Keratinocyte (primary cell): ENCODE results near the gene PARP4. TPM values are rescaled to one million over a fixed set of nuclear protein-coding genes. Genes with fewer than 3 reads are reported as not detected.
"Not testable (repeated sequence)": the region's sequence is repeated elsewhere in the genome, so short reads cannot be mapped to it uniquely, and the experiment has no call there.

Experiments
- DNase-seq: peaks from one replicate; pipeline ENCODE4 v3.0.0-alpha.2; 2011; ENCODE audit warnings: low read depth, missing footprints, low spot score
- FAIRE-seq: peaks from 2 replicates; lab custom pipeline; 2011; peaks lifted over from hg19 to GRCh38; lab: Jason Lieb, UNC
- H2AFZ ChIP-seq: 2 replicates; pipeline ENCODE4 v1.6.0; 2012; ENCODE audit warnings: low read length, control low read depth, inconsistent platforms; ENCODE audit not compliant: control insufficient read depth
- H3K27ac ChIP-seq: 2 replicates; pipeline ENCODE4 v1.5.1; 2011; ENCODE audit warnings: low read length; ENCODE audit not compliant: control insufficient read depth, insufficient read depth
- H3K27me3 ChIP-seq: 3 replicates; pipeline ENCODE4 v1.6.0; 2011; ENCODE audit warnings: low read length; ENCODE audit not compliant: control insufficient read depth, insufficient read depth; ENCODE audit errors: extremely low read depth
- H3K36me3 ChIP-seq, 2 experiments: 2 replicates in 1 of 2; 3 replicates in 1 of 2; pipeline ENCODE4 v1.5.1; 2011; ENCODE audit warnings: low read length in 2 of 2, mild to moderate bottlenecking in 1 of 2; ENCODE audit not compliant: control insufficient read depth in 2 of 2, insufficient read depth in 2 of 2; ENCODE audit errors: extremely low read depth in 1 of 2
- H3K4me1 ChIP-seq: 3 replicates; pipeline ENCODE4 v1.5.1; 2011; ENCODE audit warnings: low read length; ENCODE audit not compliant: control insufficient read depth, insufficient read depth; ENCODE audit errors: extremely low read depth
- H3K4me2 ChIP-seq: 3 replicates; pipeline ENCODE4 v1.6.0; 2011; ENCODE audit warnings: low read depth, low read length; ENCODE audit not compliant: control insufficient read depth, insufficient read depth; ENCODE audit errors: extremely low read depth
- H3K4me3 ChIP-seq, 3 experiments: fragments of 200-600 bp in 1 of 3; sonication (generic) in 1 of 3; 2 replicates in 2 of 3; 3 replicates in 1 of 3; pipeline ENCODE4 v1.5.1; 2011 to 2016; ENCODE audit warnings: low read length in 3 of 3, mild to moderate bottlenecking in 3 of 3, control low read depth in 2 of 3, inconsistent platforms in 1 of 3, low read depth in 1 of 3, mixed read lengths in 1 of 3, mixed run types in 1 of 3, moderate library complexity in 1 of 3; ENCODE audit not compliant: control insufficient read depth in 2 of 3, insufficient read depth in 2 of 3; ENCODE audit errors: extremely low read depth in 1 of 3
- H3K79me2 ChIP-seq: 2 replicates; pipeline ENCODE4 v1.6.0; 2012; ENCODE audit warnings: low read length; ENCODE audit not compliant: control insufficient read depth, insufficient read depth
- H3K9ac ChIP-seq: 3 replicates; pipeline ENCODE4 v1.6.0; 2011; ENCODE audit warnings: low read length; ENCODE audit not compliant: control insufficient read depth, insufficient read depth; ENCODE audit errors: extremely low read depth
- H3K9me1 ChIP-seq: 3 replicates; pipeline ENCODE4 v1.6.0; 2011; ENCODE audit warnings: low read length; ENCODE audit not compliant: control insufficient read depth, insufficient read depth; ENCODE audit errors: extremely low read depth
- H3K9me3 ChIP-seq: 2 replicates; pipeline ENCODE4 v1.5.1; 2012; ENCODE audit warnings: low read depth, low read length; ENCODE audit not compliant: control insufficient read depth
- H4K20me1 ChIP-seq: 3 replicates; pipeline ENCODE4 v1.6.0; 2011; ENCODE audit warnings: low read length; ENCODE audit not compliant: control insufficient read depth, insufficient read depth; ENCODE audit errors: extremely low read depth
- CTCF ChIP-seq, 3 experiments: IDR thresholded peaks in 1 of 3; conservative IDR thresholded peaks in 1 of 3; optimal IDR thresholded peaks in 1 of 3; 2 replicates in 2 of 3; 3 replicates in 1 of 3; pipeline versions ENCODE3 to v1.5.1; 2011; ENCODE audit warnings: low read length in 3 of 3, mild to moderate bottlenecking in 3 of 3, moderate library complexity in 2 of 3, control low read depth in 1 of 3, inconsistent platforms in 1 of 3; ENCODE audit not compliant: insufficient read depth in 2 of 3; ENCODE audit errors: extremely low read depth in 1 of 3
- EZH2 ChIP-seq: IDR thresholded peaks from one replicate; pipeline ENCODE4 v1.6.1; 2012; ENCODE audit warnings: inconsistent platforms, mild to moderate bottlenecking, low read length, moderate library complexity
- dilution Hi-C: fragments of 300-500 bp; cut with MboI; formaldehyde crosslinking; loops from one replicate; pipeline ENCODE4 v1.7.0; 2020; ENCODE audit warnings: low sequenced_read_pairs; ENCODE audit not compliant: extremely low pct_ligation_motif_present
- polyA plus RNA-seq, 5 experiments: library from polyadenylated mRNA; depleted of rRNA in 3 of 5; stranded (reverse) in 3 of 5; stranded (forward) in 1 of 5; unstranded in 1 of 5; fragments of >200 nt; gene quantifications; 1 replicate in 1 of 5; 2 replicates in 3 of 5; 3 replicates in 1 of 5; pipeline versions ENCODE4 v1.2.1 to v1.2.3, GENCODE V29; 2011 to 2012; ENCODE audit warnings: missing spikeins in 2 of 5, low read depth in 1 of 5, low replicate concordance in 1 of 5

Gene PARP4
- polyA plus RNA-seq, 1 donor (not counting 4 experiments of a cell fraction or from before 2014, with no cell fraction given), result 44.0 TPM

- TF ChIP-seq EZH2 (no peak), CTCF (optimal IDR thresholded peaks at IDR 0.05 in 1 of 3, IDR thresholded peaks at IDR 0.05 in 1 of 3, conservative IDR thresholded peaks at IDR 0.05 in 1 of 3; ENCODE audit: extremely low read depth in 1 of 3, insufficient read depth in 2 of 3, low read length in 3 of 3) (no peak)
- no peak overlapping the region for H3K9ac ChIP-seq
- H3K27ac ChIP-seq, result no peak overlapping the region
- H4K20me1 ChIP-seq, result no peaks in the 10 kb centered on the region
- no peak overlapping the region for H3K4me3 ChIP-seq
- no peaks in the 10 kb centered on the region for H3K9me3 ChIP-seq
- peaks cover 68% of the 10 kb centered on the region for H3K79me2 ChIP-seq
- dilution Hi-C loops, result no loop called here
- H2AFZ ChIP-seq, result no peak overlapping the region
- H3K27me3 ChIP-seq, result no peaks in the 10 kb centered on the region
- H3K9me1 ChIP-seq, result no peaks in the 10 kb centered on the region
- peaks cover 30% of the 10 kb centered on the region for H3K4me1 ChIP-seq
- FAIRE-seq (no peak), DNase-seq (no peak)
- no peak overlapping the region for H3K4me2 ChIP-seq
- H3K36me3 ChIP-seq, result peaks cover 6 to 9% of the 10 kb centered on the region in 2 experiments
Observed at GRCh38 chr13:24506698-24507335, 5.8 kb downstream of the PARP4 start.

- DNase-seq, H2AFZ ChIP-seq, H3K36me3 ChIP-seq, dilution Hi-C loops, H3K27me3 ChIP-seq, FAIRE-seq, H3K9me3 ChIP-seq, H3K4me2 ChIP-seq, H3K27ac ChIP-seq, H3K9ac ChIP-seq, H3K9me1 ChIP-seq, H3K4me3 ChIP-seq, H4K20me1 ChIP-seq: not testable (repeated sequence)
- Histone ChIP-seq H3K79me2 (peaks cover 67% of the 10 kb centered on the region), H3K4me1 (peaks cover 30% of the 10 kb centered on the region)
Observed at GRCh38 chr13:24506283-24506682, 6.3 kb downstream of the PARP4 start.

GRCh38 chr13:24505756-24506155 lies 6.8 kb downstream of the PARP4 start:
- no peaks in the 10 kb centered on the region for H3K9me1 ChIP-seq
- no peak for DNase-seq
- TF ChIP-seq EZH2 (no peak), CTCF (optimal IDR thresholded peaks at IDR 0.05 in 1 of 3, IDR thresholded peaks at IDR 0.05 in 1 of 3, conservative IDR thresholded peaks at IDR 0.05 in 1 of 3; ENCODE audit: extremely low read depth in 1 of 3, insufficient read depth in 2 of 3, low read length in 3 of 3) (no peak)
- no peaks in the 10 kb centered on the region for H3K27me3 ChIP-seq
- no peaks in the 10 kb centered on the region for H4K20me1 ChIP-seq
- H3K79me2 ChIP-seq, result peaks cover 62% of the 10 kb centered on the region
- H2AFZ ChIP-seq, result no peak overlapping the region
- H3K4me3 ChIP-seq, result no peak overlapping the region
- dilution Hi-C loops, result no loop called here
- H3K4me2 ChIP-seq, result no peak overlapping the region
- FAIRE-seq, result no peak
- H3K27ac ChIP-seq, result no peak overlapping the region
- H3K4me1 ChIP-seq, result peaks cover 30% of the 10 kb centered on the region
- H3K9me3 ChIP-seq, result no peaks in the 10 kb centered on the region
- H3K36me3 ChIP-seq, result peaks cover 6 to 9% of the 10 kb centered on the region in 2 experiments
- H3K9ac ChIP-seq, result no peak overlapping the region
